HepG2 (cell line): ENCODE results near the gene QKI. TPM values are rescaled to one million over a fixed set of nuclear protein-coding genes. Genes with fewer than 3 reads are reported as not detected.

Experiments
- ATAC-seq: fragments of 200-7000 bp; cut with Tn5 transposase; 3 replicates; pipeline ENCODE4 v1.9.1; 2020; ENCODE audit warnings: mild to moderate bottlenecking, moderate library complexity
- BruUV-seq: library from RNA; stranded (reverse); fragments of 400-500 nt; replicated peaks from 2 replicates; lab custom pipeline; 2021; lab: Mats Ljungman, UMichigan
- CTCF ChIA-PET: fragments of 300-600 bp; formaldehyde crosslinking; extraction: SDS; loops from one replicate; lab custom pipeline; 2021; ENCODE audit warnings: low total read pairs, inconsistent platforms, low intra/inter-chr PET ratio; lab: Yijun Ruan, JAX
- POLR2A ChIA-PET: fragments of 350-600 bp; sonication (Branson Sonifier 250); formaldehyde crosslinking; loops from one replicate; lab custom pipeline; 2020; ENCODE audit warnings: antibody characterized with exemption, inconsistent platforms; lab: Yijun Ruan, JAX
- DNase-seq: peaks from one replicate; pipeline ENCODE4 v3.0.0-alpha.2; 2015; ENCODE audit warnings: low spot score
- FAIRE-seq: peaks from 3 replicates; lab custom pipeline; 2011; peaks lifted over from hg19 to GRCh38; lab: Jason Lieb, UNC
- H2AFZ ChIP-seq: one replicate; pipeline ENCODE4 v1.6.1; 2011; ENCODE audit warnings: low read length, inconsistent platforms
- H3K27ac ChIP-seq: fragments of 300-600 bp; 3 replicates; pipeline ENCODE4 v1.8.0; 2011; ENCODE audit warnings: mixed run types, mild to moderate bottlenecking, mixed read lengths, low read length, inconsistent platforms; ENCODE audit not compliant: insufficient read depth; ENCODE audit errors: extremely low read length
- H3K27me3 ChIP-seq, 2 experiments: fragments of 200-600 bp in 1 of 2; 2 replicates in 1 of 2; 3 replicates in 1 of 2; pipeline versions ENCODE4 v1.6.0 to v1.8.0; 2011; ENCODE audit warnings: low read length in 2 of 2, mild to moderate bottlenecking in 2 of 2, moderate library complexity in 2 of 2, inconsistent platforms in 1 of 2; ENCODE audit not compliant: insufficient read depth in 2 of 2, control insufficient read depth in 1 of 2
- H3K36me3 ChIP-seq, 2 experiments: fragments of 200-600 bp in 1 of 2; replicated peaks in 1 of 2; 2 replicates in 1 of 2; 3 replicates in 1 of 2; pipeline versions ENCODE4 v1.5.1 to v1.8.0; 2011; ENCODE audit warnings: low read length in 2 of 2, inconsistent platforms in 1 of 2; ENCODE audit not compliant: insufficient read depth in 2 of 2, control insufficient read depth in 1 of 2
- H3K4me1 ChIP-seq: 2 replicates; pipeline ENCODE4 v1.5.1; 2012; ENCODE audit warnings: low read length, inconsistent platforms; ENCODE audit not compliant: insufficient read depth
- H3K4me2 ChIP-seq: 2 replicates; pipeline ENCODE4 v1.6.0; 2011; ENCODE audit warnings: low read depth, low read length, inconsistent platforms
- H3K4me3 ChIP-seq, 3 experiments: fragments of 200-600 bp in 1 of 3; sonication (generic), shearing (Covaris generic) in 1 of 3; replicated peaks in 1 of 3; 2 replicates each; pipeline ENCODE4 v1.5.1; 2011 to 2016; ENCODE audit warnings: low read length in 3 of 3, inconsistent platforms in 2 of 3, low read depth in 2 of 3, mild to moderate bottlenecking in 2 of 3, control low read depth in 1 of 3, mixed read lengths in 1 of 3; ENCODE audit not compliant: insufficient read depth in 1 of 3
- H3K79me2 ChIP-seq: one replicate; pipeline ENCODE4 v1.6.1; 2011; ENCODE audit warnings: low read length, inconsistent platforms; ENCODE audit not compliant: insufficient read depth
- H3K9ac ChIP-seq: 2 replicates; pipeline ENCODE4 v1.6.0; 2011; ENCODE audit warnings: mild to moderate bottlenecking, low read depth, low read length, inconsistent platforms; ENCODE audit not compliant: insufficient read depth
- H3K9me3 ChIP-seq: 2 replicates; pipeline ENCODE4 v1.5.1; 2012; ENCODE audit warnings: mild to moderate bottlenecking, low read length
- H4K20me1 ChIP-seq: 2 replicates; pipeline ENCODE4 v1.6.0; 2011; ENCODE audit warnings: inconsistent platforms, mild to moderate bottlenecking, low read length, moderate library complexity; ENCODE audit not compliant: insufficient read depth
- ELK4 ChIP-seq: sonication (generic); formaldehyde crosslinking; IDR thresholded peaks from 2 replicates; pipeline ENCODE4 v1.9.0; 2021; ENCODE audit warnings: missing genetic modification reagents, borderline replicate concordance
- NAIF1 ChIP-seq: sonication (generic); formaldehyde crosslinking; IDR thresholded peaks from 2 replicates; pipeline ENCODE4 v1.5.0; 2020; ENCODE audit warnings: mild to moderate bottlenecking, missing genetic modification reagents, borderline replicate concordance
- NFIC ChIP-seq: IDR thresholded peaks from 2 replicates; pipeline ENCODE4 v1.6.1; 2012; ENCODE audit warnings: mild to moderate bottlenecking, low read length, inconsistent platforms
- NKX3-1 ChIP-seq: sonication (generic); formaldehyde crosslinking; IDR thresholded peaks from 2 replicates; pipeline ENCODE4 v1.5.0; 2020; ENCODE audit warnings: missing genetic modification reagents
- NPAS2 ChIP-seq: sonication (generic); formaldehyde crosslinking; IDR thresholded peaks from 2 replicates; pipeline ENCODE4 v1.8.0; 2022; ENCODE audit warnings: mild to moderate bottlenecking, missing genetic modification reagents, borderline replicate concordance
- NR1H2 ChIP-seq: sonication (generic); formaldehyde crosslinking; IDR thresholded peaks from 2 replicates; pipeline ENCODE4 v1.8.1; 2022; ENCODE audit warnings: low read depth, missing genetic modification reagents, borderline replicate concordance
- REPIN1 ChIP-seq: sonication (generic); formaldehyde crosslinking; IDR thresholded peaks from 2 replicates; pipeline ENCODE4 v1.8.0; 2022; ENCODE audit warnings: missing genetic modification reagents, low read depth, mild to moderate bottlenecking, borderline replicate concordance
- SP2 ChIP-seq: sonication (generic); formaldehyde crosslinking; IDR thresholded peaks from 2 replicates; pipeline ENCODE4 v1.5.1; 2020; ENCODE audit warnings: mild to moderate bottlenecking, missing genetic modification reagents
- ZFP90 ChIP-seq: sonication (generic); formaldehyde crosslinking; IDR thresholded peaks from 2 replicates; pipeline ENCODE4 v1.8.0; 2022; ENCODE audit warnings: missing genetic modification reagents, mild to moderate bottlenecking, inconsistent platforms, borderline replicate concordance
- ZNF446 ChIP-seq: sonication (generic); formaldehyde crosslinking; IDR thresholded peaks from 2 replicates; pipeline ENCODE4 v1.5.0; 2020; ENCODE audit warnings: mild to moderate bottlenecking, missing genetic modification reagents
- ZNF557 ChIP-seq: sonication (generic); formaldehyde crosslinking; IDR thresholded peaks from 2 replicates; pipeline ENCODE4 v1.4.0; 2020; ENCODE audit warnings: missing genetic modification reagents
- ZNF775 ChIP-seq: sonication (generic); formaldehyde crosslinking; IDR thresholded peaks from 2 replicates; pipeline ENCODE4 v1.4.0; 2020; ENCODE audit warnings: missing genetic modification reagents, mild to moderate bottlenecking, moderate library complexity, borderline replicate concordance
- WGBS: methylation state at CpG from one replicate; pipeline ENCODE4 v1.1.6; 2017; ENCODE audit warnings: low lambda C conversion rate; 5-methylcytosine and 5-hydroxymethylcytosine counted together
- in situ Hi-C: cut with HindIII; loops from 2 replicates; pipeline ENCODE4 v1.10.0; 2017; ENCODE audit warnings: low pct_unique_long_range_greater_than_20kb; ENCODE audit not compliant: extremely low pct_ligation_motif_present
- intact Hi-C: fragments of 100-400 bp; cut with micrococcal nuclease; formaldehyde crosslinking; loops from one replicate; pipeline ENCODE4 v1.10.0; 2022; ENCODE audit not compliant: unreplicated experiment
- polyA plus RNA-seq, 8 experiments: library from polyadenylated mRNA; depleted of rRNA in 3 of 8; stranded (reverse) in 7 of 8; unstranded in 1 of 8; fragments of >200 nt; fragmentation: Illumina TruSeq in 4 of 8; extraction: Trizol in 4 of 8; gene quantifications; 2 replicates each; pipeline versions ENCODE4 v1.2.1 to v1.2.3, GENCODE V29; 2011 to 2016; ENCODE audit warnings: low read depth in 4 of 8, missing spikeins in 1 of 8, mixed read lengths in 1 of 8; ENCODE audit not compliant: insufficient read depth in 1 of 8
- total RNA-seq, 5 experiments: library from RNA; depleted of rRNA; stranded (reverse); fragments of >200 nt; fragmentation: Illumina TruSeq; extraction: Trizol; gene quantifications; 2 replicates each; pipeline ENCODE4 v1.2.3, GENCODE V29; 2016; ENCODE audit warnings: low read depth in 1 of 5
- TF ChIP-seq, protein P1 (sequence below): IDR thresholded peaks from 2 replicates; pipeline ENCODE4 v1.6.1; 2012; ENCODE audit warnings: low read length, improper control_type of control experiment

QKI gene
- total and polyA plus RNA-seq, 2 of the 13 experiments (the other 11 are each of a cell fraction or from before 2014, with no cell fraction given), result 136 to 137 TPM

DNA sequence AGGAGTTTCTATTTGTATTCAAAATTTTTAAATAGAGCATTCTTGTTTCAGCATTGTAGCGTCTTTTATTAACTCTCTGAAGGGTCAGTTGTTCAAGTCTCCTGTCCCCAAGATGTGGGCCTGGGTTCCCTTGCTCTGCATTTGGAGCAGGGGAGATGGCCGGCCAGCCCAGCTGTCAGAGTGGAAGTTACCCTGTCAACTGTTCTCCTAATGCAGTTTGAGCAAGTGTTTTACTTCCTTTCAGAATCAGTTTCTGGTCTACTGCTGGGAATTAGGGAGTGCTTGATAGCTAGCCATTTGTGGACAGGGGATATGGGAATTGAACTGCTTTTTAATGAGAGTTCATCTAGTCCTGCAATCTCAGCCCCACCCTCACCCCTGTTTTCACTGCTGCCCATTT is 116.6 kb downstream of the QKI start:
- Histone ChIP-seq H3K4me1 (peaks cover 34% of the 10 kb centered on the region), H3K9ac (no peak overlapping the region), H3K27ac (no peak overlapping the region), H3K9me3 (no peaks in the 10 kb centered on the region), H2AFZ (no peak overlapping the region), H3K4me2 (no peak overlapping the region), H3K4me3 (no peak overlapping the region), H4K20me1 (peaks cover 28% of the 10 kb centered on the region), H3K27me3 (no peaks in the 10 kb centered on the region), H3K79me2 (peaks cover 50% of the 10 kb centered on the region), H3K36me3 (peaks cover 0 to 1% of the 10 kb centered on the region in 2 experiments; a peak in 2 of 5 replicates)
- DNase-seq, result no peak
- no peak for FAIRE-seq
- no TSS peak for BruUV-seq
- in situ Hi-C loops, result no loop called here
- WGBS, result 93% methylated on average over 2 of the region's 2 CpGs
- intact Hi-C loops, result no loop called here
- ChIA-PET CTCF (no interaction called here), POLR2A (no interaction called here)
- TF ChIP-seq ZFP90 (CRISPR knock-in tag), result 0 out of 2 replicates have a peak, but pooled peaks have one; percentile 30
- TF ChIP-seq NKX3-1 (CRISPR knock-in tag), result 0 out of 2 replicates have a peak, but pooled peaks have one; percentile 22
- TF ChIP-seq NAIF1 (CRISPR knock-in tag), result no peak
- peak; percentile 54 for ATAC-seq

DNA sequence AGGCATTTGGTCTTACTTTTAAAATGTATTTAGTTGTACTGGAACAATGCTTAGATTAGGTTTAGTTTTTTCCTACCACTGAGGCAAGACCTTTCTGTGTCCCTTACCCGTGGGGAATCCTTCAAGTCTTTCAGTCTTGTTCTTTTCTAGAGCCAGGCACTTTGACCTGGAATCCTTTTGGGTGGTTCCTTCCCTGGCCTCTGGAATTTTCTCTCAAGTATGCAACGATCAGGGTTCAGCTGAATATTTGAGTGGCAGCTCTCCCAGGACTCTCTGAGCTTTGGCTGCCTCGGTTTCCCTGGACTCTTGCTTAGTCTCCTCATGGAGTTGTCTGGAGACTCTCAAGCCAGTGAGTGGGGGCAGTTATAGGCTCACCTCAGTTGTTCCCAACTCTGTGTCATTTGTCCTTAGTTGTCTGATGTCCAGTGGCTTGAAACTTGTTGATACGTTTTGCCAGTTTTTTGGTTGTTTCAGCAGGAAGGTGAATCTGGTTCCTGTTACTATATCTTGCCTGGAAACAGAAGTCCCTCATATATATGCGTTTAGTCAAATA is 118.1 kb downstream of the QKI start:
- H3K27ac ChIP-seq, result no peak overlapping the region
- no TSS peak for BruUV-seq
- WGBS, result 89% methylated on average over 5 of the region's 5 CpGs
- H3K9ac ChIP-seq, result no peak overlapping the region
- no peaks in the 10 kb centered on the region for H3K9me3 ChIP-seq
- POLR2A ChIA-PET, result no interaction called here
- H3K4me3 ChIP-seq, result no peak overlapping the region
- in situ Hi-C loops (no loop called here), intact Hi-C loops (no loop called here)
- FAIRE-seq (no peak), ATAC-seq (no peak)
- peaks cover 34% of the 10 kb centered on the region for H3K4me1 ChIP-seq
- H4K20me1 ChIP-seq, result peaks cover 24% of the 10 kb centered on the region
- no peak overlapping the region for H2AFZ ChIP-seq
- H3K79me2 ChIP-seq, result peaks cover 46% of the 10 kb centered on the region
- no peaks in the 10 kb centered on the region for H3K27me3 ChIP-seq
- no peak for TF ChIP-seq SP2 (CRISPR knock-in tag)
- TF ChIP-seq NPAS2 (CRISPR knock-in tag), result no peak
- no peak for TF ChIP-seq ZNF775 (CRISPR knock-in tag)
- no peak for TF ChIP-seq ELK4 (CRISPR knock-in tag)
- no peak for TF ChIP-seq NR1H2 (CRISPR knock-in tag)
- TF ChIP-seq NFIC, result no peak
- TF ChIP-seq, protein P1, sequence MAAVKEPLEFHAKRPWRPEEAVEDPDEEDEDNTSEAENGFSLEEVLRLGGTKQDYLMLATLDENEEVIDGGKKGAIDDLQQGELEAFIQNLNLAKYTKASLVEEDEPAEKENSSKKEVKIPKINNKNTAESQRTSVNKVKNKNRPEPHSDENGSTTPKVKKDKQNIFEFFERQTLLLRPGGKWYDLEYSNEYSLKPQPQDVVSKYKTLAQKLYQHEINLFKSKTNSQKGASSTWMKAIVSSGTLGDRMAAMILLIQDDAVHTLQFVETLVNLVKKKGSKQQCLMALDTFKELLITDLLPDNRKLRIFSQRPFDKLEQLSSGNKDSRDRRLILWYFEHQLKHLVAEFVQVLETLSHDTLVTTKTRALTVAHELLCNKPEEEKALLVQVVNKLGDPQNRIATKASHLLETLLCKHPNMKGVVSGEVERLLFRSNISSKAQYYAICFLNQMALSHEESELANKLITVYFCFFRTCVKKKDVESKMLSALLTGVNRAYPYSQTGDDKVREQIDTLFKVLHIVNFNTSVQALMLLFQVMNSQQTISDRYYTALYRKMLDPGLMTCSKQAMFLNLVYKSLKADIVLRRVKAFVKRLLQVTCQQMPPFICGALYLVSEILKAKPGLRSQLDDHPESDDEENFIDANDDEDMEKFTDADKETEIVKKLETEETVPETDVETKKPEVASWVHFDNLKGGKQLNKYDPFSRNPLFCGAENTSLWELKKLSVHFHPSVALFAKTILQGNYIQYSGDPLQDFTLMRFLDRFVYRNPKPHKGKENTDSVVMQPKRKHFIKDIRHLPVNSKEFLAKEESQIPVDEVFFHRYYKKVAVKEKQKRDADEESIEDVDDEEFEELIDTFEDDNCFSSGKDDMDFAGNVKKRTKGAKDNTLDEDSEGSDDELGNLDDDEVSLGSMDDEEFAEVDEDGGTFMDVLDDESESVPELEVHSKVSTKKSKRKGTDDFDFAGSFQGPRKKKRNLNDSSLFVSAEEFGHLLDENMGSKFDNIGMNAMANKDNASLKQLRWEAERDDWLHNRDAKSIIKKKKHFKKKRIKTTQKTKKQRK, result no peak
- TF ChIP-seq REPIN1, result no peak
- no peak for TF ChIP-seq ZNF557 (CRISPR knock-in tag)
- no peak for TF ChIP-seq ZNF446 (CRISPR knock-in tag)
- TF ChIP-seq, all 625 proteins: peak for 0
- DNase-seq, result no peak
- Histone ChIP-seq H3K36me3 (peaks cover 6 to 14% of the 10 kb centered on the region in 2 experiments; a peak in 4 of 5 replicates), H3K4me2 (no peak overlapping the region)
- CTCF ChIA-PET, result no interaction called here
